OCI-LY1 (cell line): Measurements from ENCODE around the gene VARS2.

Experiments
- EZH2 ChIP-seq: fragments of 200-600 bp; sonication (generic), shearing (Covaris generic); IDR thresholded peaks from 2 replicates; pipeline ENCODE4 v1.8.0; 2017; ENCODE audit warnings: borderline replicate concordance, mixed run types, mild to moderate bottlenecking, antibody characterized with exemption, low read length, moderate library complexity, mixed read lengths
- TF ChIP-seq, protein P1 (sequence below): fragments of 200-600 bp; sonication (generic), shearing (Covaris generic); IDR thresholded peaks from 2 replicates; pipeline ENCODE4 v1.5.1; 2017; ENCODE audit warnings: mild to moderate bottlenecking, antibody characterized with exemption, low read length, moderate library complexity, mixed read lengths

- TF ChIP-seq, protein P1, sequence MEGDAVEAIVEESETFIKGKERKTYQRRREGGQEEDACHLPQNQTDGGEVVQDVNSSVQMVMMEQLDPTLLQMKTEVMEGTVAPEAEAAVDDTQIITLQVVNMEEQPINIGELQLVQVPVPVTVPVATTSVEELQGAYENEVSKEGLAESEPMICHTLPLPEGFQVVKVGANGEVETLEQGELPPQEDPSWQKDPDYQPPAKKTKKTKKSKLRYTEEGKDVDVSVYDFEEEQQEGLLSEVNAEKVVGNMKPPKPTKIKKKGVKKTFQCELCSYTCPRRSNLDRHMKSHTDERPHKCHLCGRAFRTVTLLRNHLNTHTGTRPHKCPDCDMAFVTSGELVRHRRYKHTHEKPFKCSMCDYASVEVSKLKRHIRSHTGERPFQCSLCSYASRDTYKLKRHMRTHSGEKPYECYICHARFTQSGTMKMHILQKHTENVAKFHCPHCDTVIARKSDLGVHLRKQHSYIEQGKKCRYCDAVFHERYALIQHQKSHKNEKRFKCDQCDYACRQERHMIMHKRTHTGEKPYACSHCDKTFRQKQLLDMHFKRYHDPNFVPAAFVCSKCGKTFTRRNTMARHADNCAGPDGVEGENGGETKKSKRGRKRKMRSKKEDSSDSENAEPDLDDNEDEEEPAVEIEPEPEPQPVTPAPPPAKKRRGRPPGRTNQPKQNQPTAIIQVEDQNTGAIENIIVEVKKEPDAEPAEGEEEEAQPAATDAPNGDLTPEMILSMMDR: no peak
- no peak for TF ChIP-seq EZH2
Measured at GRCh38 chr6:30965140-30965601, 51.1 kb downstream of the VARS2 start.
